K562 (cell line): Measurements from ENCODE around the gene KRTAP10-12. TPM values are rescaled to one million over a fixed set of nuclear protein-coding genes. Genes with fewer than 3 reads are reported as not detected.

Source experiments
- ARHGAP35 ChIP-seq: fragments of 450-650 bp; IDR thresholded peaks from 2 replicates; pipeline ENCODE4 v1.6.1; 2018; ENCODE audit not compliant: partially characterized antibody
- ASH1L ChIP-seq: fragments of 450-650 bp; IDR thresholded peaks from 2 replicates; pipeline ENCODE4 v1.6.1; 2018; ENCODE audit warnings: borderline replicate concordance, mild to moderate bottlenecking, low read depth; ENCODE audit not compliant: partially characterized antibody
- COPS2 ChIP-seq: fragments of 450-650 bp; conservative IDR thresholded peaks from 2 replicates; pipeline ENCODE4 v1.6.1; 2016; ENCODE audit warnings: mild to moderate bottlenecking, moderate library complexity
- CREM ChIP-seq: IDR thresholded peaks from 2 replicates; pipeline ENCODE4 v1.6.1; 2014; ENCODE audit warnings: antibody characterized with exemption, low read depth
- CTBP1 ChIP-seq: fragments of 450-650 bp; IDR thresholded peaks from 2 replicates; pipeline ENCODE4 v1.6.1; 2016; ENCODE audit warnings: borderline replicate concordance
- EGR1 ChIP-seq: fragments of 450-650 bp; conservative IDR thresholded peaks from 2 replicates; pipeline ENCODE4 v1.6.1; 2017; ENCODE audit warnings: mild to moderate bottlenecking
- FIP1L1 ChIP-seq: fragments of 200-400 bp; formaldehyde crosslinking; IDR thresholded peaks from 2 replicates; pipeline ENCODE4 v1.6.1; 2018; ENCODE audit warnings: mild to moderate bottlenecking, low read depth, low read length; ENCODE audit not compliant: poor library complexity, severe bottlenecking
- GABPB1 ChIP-seq: sonication (generic); formaldehyde crosslinking; IDR thresholded peaks from 2 replicates; pipeline ENCODE4 v1.8.0; 2022; ENCODE audit warnings: mild to moderate bottlenecking, missing genetic modification reagents
- HMG20A ChIP-seq: fragments of 450-650 bp; formaldehyde crosslinking; conservative IDR thresholded peaks from 2 replicates; pipeline ENCODE4 v1.4.0; 2020; ENCODE audit warnings: mild to moderate bottlenecking, mixed read lengths
- MIER1 ChIP-seq: fragments of 450-650 bp; IDR thresholded peaks from 2 replicates; pipeline ENCODE4 v1.6.1; 2016; ENCODE audit warnings: antibody characterized with exemption, mild to moderate bottlenecking, low read depth
- NR2C2 ChIP-seq, 2 experiments: fragments of 200-800 bp in 1 of 2; sonication (Bioruptor generic) in 1 of 2; sonication (generic) in 1 of 2; formaldehyde crosslinking in 1 of 2; IDR thresholded peaks; 2 replicates each; pipeline versions ENCODE4 v1.6.1 to v1.8.0; 2016 to 2022; ENCODE audit warnings: mild to moderate bottlenecking in 1 of 2, missing compliant biosample characterization in 1 of 2, missing genetic modification characterization in 1 of 2, missing genetic modification reagents in 1 of 2
- NR4A1 ChIP-seq, 2 experiments: fragments of 250-450 bp in 1 of 2; fragments of 450-650 bp in 1 of 2; sonication (Bioruptor Pico) in 1 of 2; IDR thresholded peaks; 2 replicates each; pipeline versions ENCODE4 v1.4.0 to v1.6.1; 2016 to 2020; ENCODE audit warnings: mild to moderate bottlenecking in 2 of 2, missing compliant biosample characterization in 1 of 2, missing genetic modification characterization in 1 of 2, moderate library complexity in 1 of 2
- NRF1 ChIP-seq, 2 experiments: fragments of 450-650 bp; IDR thresholded peaks in 1 of 2; conservative IDR thresholded peaks in 1 of 2; 2 replicates each; pipeline ENCODE4 v1.6.1; 2014; ENCODE audit warnings: mild to moderate bottlenecking in 2 of 2
- POLR2A ChIP-seq: fragments of 450-650 bp; conservative IDR thresholded peaks from 2 replicates; pipeline ENCODE4 v1.6.1; 2016
- RBM15 ChIP-seq: fragments of 200-400 bp; formaldehyde crosslinking; IDR thresholded peaks from 2 replicates; pipeline ENCODE4 v1.6.1; 2018; ENCODE audit warnings: mild to moderate bottlenecking, low read length, moderate library complexity; ENCODE audit not compliant: insufficient read depth
- TCF7L2 ChIP-seq: fragments of 150-350 bp; IDR thresholded peaks from 2 replicates; pipeline ENCODE4 v1.6.1; 2016; ENCODE audit warnings: low read depth, mild to moderate bottlenecking, low read length, moderate library complexity
- ZBTB8A ChIP-seq: fragments of 450-650 bp; IDR thresholded peaks from 2 replicates; pipeline ENCODE4 v1.6.1; 2018; ENCODE audit warnings: mild to moderate bottlenecking, moderate library complexity; ENCODE audit not compliant: partially characterized antibody
- ZC3H11A ChIP-seq: IDR thresholded peaks from 2 replicates; pipeline ENCODE4 v1.6.1; 2012; ENCODE audit warnings: low read depth, low read length, improper control_type of control experiment
- ZFP36 ChIP-seq: fragments of 150-350 bp; IDR thresholded peaks from 2 replicates; pipeline ENCODE4 v1.6.1; 2018; ENCODE audit warnings: low read length, low read depth; ENCODE audit not compliant: partially characterized antibody
- ZNF121 ChIP-seq: sonication (generic); formaldehyde crosslinking; conservative IDR thresholded peaks from 2 replicates; pipeline ENCODE4 v1.8.0; 2022; ENCODE audit warnings: missing genetic modification reagents
- ZNF165 ChIP-seq: fragments of 250-450 bp; sonication (Bioruptor Pico); IDR thresholded peaks from 2 replicates; pipeline ENCODE4 v1.4.0; 2020; ENCODE audit warnings: borderline replicate concordance
- ZNF395 ChIP-seq: fragments of 200-800 bp; sonication (Bioruptor generic); IDR thresholded peaks from 2 replicates; pipeline ENCODE4 v1.6.1; 2017; ENCODE audit warnings: missing genetic modification characterization, missing compliant biosample characterization
- ZNF551 ChIP-seq: fragments of 250-450 bp; sonication (Bioruptor Pico); IDR thresholded peaks from 2 replicates; pipeline ENCODE4 v1.5.0; 2021; ENCODE audit warnings: mild to moderate bottlenecking, moderate library complexity
- ZNF766 ChIP-seq: fragments of 200-800 bp; sonication (Bioruptor generic); conservative IDR thresholded peaks from 2 replicates; pipeline ENCODE4 v1.6.1; 2016; ENCODE audit warnings: missing genetic modification characterization, missing compliant biosample characterization
- ZZZ3 ChIP-seq: fragments of 450-650 bp; IDR thresholded peaks from 2 replicates; pipeline ENCODE4 v1.6.1; 2016; ENCODE audit warnings: antibody characterized with exemption, mild to moderate bottlenecking, moderate library complexity
- polyA plus RNA-seq, 8 experiments: library from polyadenylated mRNA; depleted of rRNA in 4 of 8; stranded (reverse) in 5 of 8; unstranded in 3 of 8; fragments of >200 nt; fragmentation: Nextera tagmentation in 2 of 8; fragmentation: Illumina TruSeq in 1 of 8; extraction: Ambion mirVana in 2 of 8; extraction: Trizol in 1 of 8; gene quantifications; 2 replicates each; pipeline versions ENCODE4 v1.2.1 to v1.2.3, GENCODE V29; 2011 to 2014; ENCODE audit warnings: inconsistent platforms in 1 of 8, missing spikeins in 1 of 8
- total RNA-seq, 7 experiments: library from RNA; depleted of rRNA in 6 of 7; stranded (reverse); fragments of >200 nt in 6 of 7; fragmentation: Illumina TruSeq in 2 of 7; extraction: Trizol in 2 of 7; gene quantifications; 2 replicates each; pipeline versions ENCODE4 v1.2.1 to v1.2.3, GENCODE V29; 2011 to 2021; ENCODE audit warnings: low replicate concordance in 1 of 7
- TF ChIP-seq, protein P1 (sequence below): fragments of 450-650 bp; IDR thresholded peaks from 2 replicates; pipeline ENCODE4 v1.6.1; 2017; ENCODE audit warnings: mild to moderate bottlenecking, moderate library complexity
- TF ChIP-seq, protein P2 (sequence below): sonication (generic); formaldehyde crosslinking; IDR thresholded peaks from 2 replicates; pipeline ENCODE4 v1.8.0; 2022; ENCODE audit warnings: missing genetic modification reagents, mild to moderate bottlenecking, moderate library complexity, borderline replicate concordance

KRTAP10-12 gene
- total and polyA plus RNA-seq, 9 of the 15 experiments (the other 6 are each of a cell fraction or from before 2014, with no cell fraction given), result not detected

DNA sequence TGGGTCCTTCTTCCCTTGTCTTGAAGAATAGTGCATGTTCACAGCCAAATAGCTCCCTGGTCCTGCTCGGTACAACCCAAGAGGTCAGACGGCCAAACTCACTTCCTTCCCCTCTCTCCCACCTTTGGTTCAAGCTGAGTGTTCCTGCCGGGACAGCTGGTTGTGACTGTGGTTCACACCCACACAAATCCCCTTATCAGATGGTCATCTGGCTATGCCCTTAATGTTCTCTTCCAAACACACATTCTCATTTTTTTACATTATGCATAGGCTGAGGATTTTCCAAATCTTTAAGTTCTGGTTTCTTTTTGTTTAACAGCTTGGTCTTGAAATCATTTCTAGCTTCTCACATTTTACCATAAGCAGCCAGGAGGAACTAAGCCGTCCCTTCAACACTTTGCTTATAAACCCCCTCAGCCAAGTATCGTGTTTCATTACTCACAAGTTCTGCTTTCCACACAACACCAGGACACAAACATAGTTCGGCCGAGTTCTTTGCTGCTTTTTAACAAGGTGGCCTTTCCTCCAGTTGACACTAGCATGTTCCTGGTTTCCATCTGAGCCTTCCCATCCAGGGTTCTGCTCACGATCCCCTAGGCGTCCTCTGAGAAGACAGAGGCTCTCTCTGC is 34.1 kb downstream of the KRTAP10-12 start (continued):
- TF ChIP-seq ZZZ3 (no peak), CREM (0 out of 2 replicates have a peak, but pooled peaks have one; percentile 34), ZBTB8A (no peak), ZNF395 (no peak), ZNF165 (CRISPR knock-in tag) (no peak), ZFP36 (no peak), POLR2A (no peak), ARHGAP35 (no peak), EGR1 (peak; percentile 84), ASH1L (no peak), CTBP1 (0 out of 2 replicates have a peak, but pooled peaks have one; percentile 16), ZNF121 (CRISPR knock-in tag) (no peak), GABPB1 (CRISPR knock-in tag) (no peak), ZNF766 (CRISPR knock-in tag) (no peak), RBM15 (no peak), HMG20A (CRISPR knock-in tag) (no peak), NRF1 (conservative IDR thresholded peaks at IDR 0.05 in 1 of 2, IDR thresholded peaks at IDR 0.05 in 1 of 2) (0 out of 4 replicates have a peak, but pooled peaks of 1 of the 2 experiments have one; percentile 2), COPS2 (no peak), ZC3H11A (no peak), MIER1 (no peak), TCF7L2 (no peak), NR4A1 (CRISPR knock-in tag; IDR thresholded peaks at IDR 0.05) (no peak), NR4A1 (tag; IDR thresholded peaks at IDR 0.05) (no peak), FIP1L1 (no peak), ZNF551 (no peak), NR2C2 (CRISPR knock-in tag; IDR thresholded peaks at IDR 0.05) (no peak), NR2C2 (tag; IDR thresholded peaks at IDR 0.05) (peak; percentile 33; the same call in 1 of the 2 replicates)
- TF ChIP-seq, protein P1, sequence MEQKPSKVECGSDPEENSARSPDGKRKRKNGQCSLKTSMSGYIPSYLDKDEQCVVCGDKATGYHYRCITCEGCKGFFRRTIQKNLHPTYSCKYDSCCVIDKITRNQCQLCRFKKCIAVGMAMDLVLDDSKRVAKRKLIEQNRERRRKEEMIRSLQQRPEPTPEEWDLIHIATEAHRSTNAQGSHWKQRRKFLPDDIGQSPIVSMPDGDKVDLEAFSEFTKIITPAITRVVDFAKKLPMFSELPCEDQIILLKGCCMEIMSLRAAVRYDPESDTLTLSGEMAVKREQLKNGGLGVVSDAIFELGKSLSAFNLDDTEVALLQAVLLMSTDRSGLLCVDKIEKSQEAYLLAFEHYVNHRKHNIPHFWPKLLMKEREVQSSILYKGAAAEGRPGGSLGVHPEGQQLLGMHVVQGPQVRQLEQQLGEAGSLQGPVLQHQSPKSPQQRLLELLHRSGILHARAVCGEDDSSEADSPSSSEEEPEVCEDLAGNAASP, result no peak
- TF ChIP-seq, protein P2, sequence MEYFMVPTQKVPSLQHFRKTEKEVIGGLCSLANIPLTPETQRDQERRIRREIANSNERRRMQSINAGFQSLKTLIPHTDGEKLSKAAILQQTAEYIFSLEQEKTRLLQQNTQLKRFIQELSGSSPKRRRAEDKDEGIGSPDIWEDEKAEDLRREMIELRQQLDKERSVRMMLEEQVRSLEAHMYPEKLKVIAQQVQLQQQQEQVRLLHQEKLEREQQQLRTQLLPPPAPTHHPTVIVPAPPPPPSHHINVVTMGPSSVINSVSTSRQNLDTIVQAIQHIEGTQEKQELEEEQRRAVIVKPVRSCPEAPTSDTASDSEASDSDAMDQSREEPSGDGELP (CRISPR knock-in tag), result peak; percentile 49; the same call in 1 of the 2 replicates
